Measurements from ENCODE around the gene SLC35B1.
A peak's percentile ranks its signal among the peaks of the same experiment; 100 is the strongest.

DNA sequence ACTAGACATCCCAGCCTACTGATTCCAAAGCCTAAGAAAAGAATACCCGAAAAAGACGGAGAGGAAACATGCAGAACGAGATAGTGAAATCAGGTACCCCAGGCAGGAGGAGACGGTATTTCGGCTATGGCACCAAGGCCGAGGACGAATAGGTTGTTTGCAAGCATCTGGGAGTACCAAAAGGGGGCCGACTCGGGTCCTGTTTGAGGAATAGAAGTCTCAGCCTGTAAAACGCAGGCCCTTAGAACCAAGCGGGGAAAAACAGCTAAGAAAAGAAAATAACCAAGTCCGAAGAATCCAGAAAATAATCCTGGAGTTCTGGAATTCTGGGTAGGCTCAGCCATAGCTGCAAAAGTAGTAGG is 537 bp downstream of the SLC35B1 start:
- TF ChIP-seq, protein P1, sequence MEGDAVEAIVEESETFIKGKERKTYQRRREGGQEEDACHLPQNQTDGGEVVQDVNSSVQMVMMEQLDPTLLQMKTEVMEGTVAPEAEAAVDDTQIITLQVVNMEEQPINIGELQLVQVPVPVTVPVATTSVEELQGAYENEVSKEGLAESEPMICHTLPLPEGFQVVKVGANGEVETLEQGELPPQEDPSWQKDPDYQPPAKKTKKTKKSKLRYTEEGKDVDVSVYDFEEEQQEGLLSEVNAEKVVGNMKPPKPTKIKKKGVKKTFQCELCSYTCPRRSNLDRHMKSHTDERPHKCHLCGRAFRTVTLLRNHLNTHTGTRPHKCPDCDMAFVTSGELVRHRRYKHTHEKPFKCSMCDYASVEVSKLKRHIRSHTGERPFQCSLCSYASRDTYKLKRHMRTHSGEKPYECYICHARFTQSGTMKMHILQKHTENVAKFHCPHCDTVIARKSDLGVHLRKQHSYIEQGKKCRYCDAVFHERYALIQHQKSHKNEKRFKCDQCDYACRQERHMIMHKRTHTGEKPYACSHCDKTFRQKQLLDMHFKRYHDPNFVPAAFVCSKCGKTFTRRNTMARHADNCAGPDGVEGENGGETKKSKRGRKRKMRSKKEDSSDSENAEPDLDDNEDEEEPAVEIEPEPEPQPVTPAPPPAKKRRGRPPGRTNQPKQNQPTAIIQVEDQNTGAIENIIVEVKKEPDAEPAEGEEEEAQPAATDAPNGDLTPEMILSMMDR (conservative IDR thresholded peaks at IDR 0.05; ENCODE audit: low read depth, low read length): no peak
- no peak for TF ChIP-seq POLR2A (IDR thresholded peaks at IDR 0.05; ENCODE audit: low read depth, low read length)
- no peak for TF ChIP-seq BHLHE40 (IDR thresholded peaks at IDR 0.05; ENCODE audit: low read depth, low read length)
- no peak for TF ChIP-seq MXI1 (IDR thresholded peaks at IDR 0.05; ENCODE audit: borderline replicate concordance, low read depth, low read length)
- TF ChIP-seq SMC3 (IDR thresholded peaks at IDR 0.05; ENCODE audit: low read depth, low read length): peak; percentile 6; the same call in 1 of the 2 replicates
- no peak for TF ChIP-seq RFX5 (IDR thresholded peaks at IDR 0.05; ENCODE audit: low read depth, low read length)
- TF ChIP-seq CHD1 (IDR thresholded peaks at IDR 0.05; ENCODE audit: low read depth, low read length): no peak
- no peak for TF ChIP-seq RCOR1 (IDR thresholded peaks at IDR 0.05; ENCODE audit: insufficient replicate concordance, low read length)
